ENCODE results near the gene SLFNL1. TPM values are rescaled to one million over a fixed set of nuclear protein-coding genes. Genes with fewer than 3 reads are reported as not detected.
A peak's percentile ranks its signal among the peaks of the same experiment; 100 is the strongest.

The SLFNL1 gene
- total RNA-seq (2021) (0.05 TPM in 1 of 3 replicates, not detected in the others), Bru-seq, nascent RNA (percentile 16 among the genes with signal in this experiment)
- long read RNA-seq, experiment 1, partial matches to known transcripts = 0 of 2 reads
- long read RNA-seq, experiment 1, other reads (novel, unspliced or antisense) = 2 of 2 reads
- long read RNA-seq, experiment 2 = 0 reads
- long read RNA-seq, experiment 3 = 0 reads

- ChIA-PET CTCF (interaction anchor here (0.6 to 2.3 kb wide), 10 partner anchors 16 to 455 kb away, joined by 3 to 8 read pairs (median 4); partner anchors contain the start of gene CTPS1), POLR2A (no interaction called here)
- peaks cover 9% of the 10 kb centered on the region for H3K36me3 Mint-ChIP-seq
- no peak within 1 kb of the TSS for H3K4me3 Mint-ChIP-seq
- DNase-seq (ENCODE audit: low spot score) (peak; percentile 54), ATAC-seq (peak; percentile 74)
- peaks cover 12% of the 10 kb centered on the region for H3K4me1 Mint-ChIP-seq
- no peaks in the 10 kb centered on the region for H3K9me3 Mint-ChIP-seq
- H3K27ac Mint-ChIP-seq = no peak within 1 kb of the TSS
- peaks cover 35% of the 10 kb centered on the region for H3K27me3 Mint-ChIP-seq (ENCODE audit: low read depth)
- TF ChIP-seq ZNF396 (CRISPR knock-in tag; IDR thresholded peaks at IDR 0.05; ENCODE audit: borderline replicate concordance) = no peak
- no peak for TF ChIP-seq ZSCAN18 (CRISPR knock-in tag; IDR thresholded peaks at IDR 0.05)
- peak; percentile 69 for TF ChIP-seq MAX (CRISPR knock-in tag; IDR thresholded peaks at IDR 0.05)
- TF ChIP-seq MXD4 (CRISPR knock-in tag; IDR thresholded peaks at IDR 0.05; ENCODE audit: borderline replicate concordance) = no peak
- no peak for TF ChIP-seq AR (CRISPR knock-in tag; IDR thresholded peaks at IDR 0.05)
- TF ChIP-seq USF1 (CRISPR knock-in tag; IDR thresholded peaks at IDR 0.05) = peak; percentile 49; the same call in 1 of the 2 replicates
- no peak for TF ChIP-seq ZNF671 (CRISPR knock-in tag; IDR thresholded peaks at IDR 0.05)
- 0 out of 2 replicates have a peak, but pooled peaks have one; percentile 23 for TF ChIP-seq OVOL2 (CRISPR knock-in tag; IDR thresholded peaks at IDR 0.05; ENCODE audit: borderline replicate concordance)
- TF ChIP-seq ZNF232 (CRISPR knock-in tag; IDR thresholded peaks at IDR 0.05) = no peak
- no peak for TF ChIP-seq AFF4 (CRISPR knock-in tag; IDR thresholded peaks at IDR 0.05; ENCODE audit: borderline replicate concordance)
- no peak for TF ChIP-seq ATF6 (CRISPR knock-in tag; IDR thresholded peaks at IDR 0.05)
- no peak for TF ChIP-seq CBFB (CRISPR knock-in tag; IDR thresholded peaks at IDR 0.05; ENCODE audit: low read depth)
- TF ChIP-seq ZNF121 (CRISPR knock-in tag; IDR thresholded peaks at IDR 0.05) = no peak
- TF ChIP-seq NFATC4 (CRISPR knock-in tag; IDR thresholded peaks at IDR 0.05) = no peak
- TF ChIP-seq TEAD4 (CRISPR knock-in tag; IDR thresholded peaks at IDR 0.05) = no peak
- 0 out of 2 replicates have a peak, but pooled peaks have one; percentile 25 for TF ChIP-seq FOXK1 (CRISPR knock-in tag; IDR thresholded peaks at IDR 0.05)
- TF ChIP-seq ESRRA (CRISPR knock-in tag; IDR thresholded peaks at IDR 0.05; ENCODE audit: borderline replicate concordance) = no peak
- no peak for TF ChIP-seq ATF1 (CRISPR knock-in tag; IDR thresholded peaks at IDR 0.05)
- no peak for TF ChIP-seq ZNF512 (CRISPR knock-in tag; IDR thresholded peaks at IDR 0.05; ENCODE audit: borderline replicate concordance)
- TF ChIP-seq CTCF (IDR thresholded peaks at IDR 0.05) = no peak
- TF ChIP-seq PRRX2 (CRISPR knock-in tag; IDR thresholded peaks at IDR 0.05) = 0 out of 2 replicates have a peak, but pooled peaks have one; percentile 8
Observed at GRCh38 chr1:41021526-41022308, at the start of gene SLFNL1. SLFNL1 (minus strand) TSS chr1:41021725; CDS start chr1:41020660, 1,065 bp downstream.

Data from WTC11 (cell line).